Gastroesophageal sphincter (tissue), 4 donors: Measurements from ENCODE around the gene IFNA10. TPM values are rescaled to one million over a fixed set of nuclear protein-coding genes. Genes with fewer than 3 reads are reported as not detected.
A peak's percentile ranks its signal among the peaks of the same experiment; 100 is the strongest.
"Not testable (repeated sequence)": the region's sequence is repeated elsewhere in the genome, so short reads cannot be mapped to it uniquely, and the experiment has no call there.

ENCODE experiments used
- ATAC-seq: fragments of 150-250 bp; one replicate; pipeline ENCODE4 v1.9.1; 2016; ENCODE audit warnings: mild to moderate bottlenecking, moderate library complexity
- H3K27ac ChIP-seq, 4 donors: fragments of 200-600 bp; sonication (generic) in 3 of 4; 1 replicate in 3 of 4; 2 replicates in 1 of 4; pipeline ENCODE4 v1.5.1; 2016 to 2019
- H3K27me3 ChIP-seq: fragments of 200-600 bp; sonication (generic); one replicate; pipeline ENCODE4 v1.5.1; 2019
- H3K36me3 ChIP-seq, 2 donors: fragments of 200-600 bp; sonication (generic); one replicate each; pipeline ENCODE4 v1.5.1; 2019; ENCODE audit warnings: control low read depth in 1 of 2
- H3K4me1 ChIP-seq, 3 donors: fragments of 200-600 bp; sonication (generic); 1 replicate in 2 of 3; 2 replicates in 1 of 3; pipeline ENCODE4 v1.5.1; 2016 to 2019; ENCODE audit warnings: control low read depth in 2 of 3
- H3K4me3 ChIP-seq, 2 donors: fragments of 200-600 bp; sonication (generic); one replicate each; pipeline ENCODE4 v1.5.1; 2019; ENCODE audit warnings: mild to moderate bottlenecking in 1 of 2, moderate library complexity in 1 of 2
- H3K9me3 ChIP-seq, 3 donors: fragments of 200-600 bp; sonication (generic); one replicate each; pipeline ENCODE4 v1.5.1; 2017 to 2019; ENCODE audit warnings: control low read depth in 2 of 3
- EP300 ChIP-seq: sonication (generic); formaldehyde crosslinking; IDR thresholded peaks from one replicate; pipeline ENCODE4 v1.6.1; 2017; ENCODE audit warnings: antibody characterized with exemption, mild to moderate bottlenecking
- POLR2A ChIP-seq, 2 donors: fragments of 450-650 bp; IDR thresholded peaks; one replicate each; pipeline ENCODE4 v1.6.1; 2017; ENCODE audit warnings: antibody characterized with exemption in 2 of 2, mild to moderate bottlenecking in 2 of 2, moderate library complexity in 1 of 2
- POLR2AphosphoS5 ChIP-seq: sonication (generic); formaldehyde crosslinking; IDR thresholded peaks from one replicate; pipeline ENCODE4 v1.6.1; 2017; ENCODE audit warnings: antibody characterized with exemption
- WGBS, 2 donors: methylation state at CpG; one replicate each; pipeline ENCODE4 v1.1.5; 2018; ENCODE audit warnings: low coverage in 1 of 2; 5-methylcytosine and 5-hydroxymethylcytosine counted together
- total RNA-seq, 4 donors: library from RNA; depleted of rRNA; stranded (reverse); fragments of >200 nt; gene quantifications; one replicate each; pipeline ENCODE4 v1.1.0, GENCODE V29; 2016
- TF ChIP-seq, protein P1 (sequence below), 4 experiments: fragments of 200-600 bp in 2 of 4; fragments of 450-650 bp in 2 of 4; sonication (generic) in 1 of 4; IDR thresholded peaks; one replicate each; pipeline ENCODE4 v1.5.1; 2017 to 2019; ENCODE audit warnings: antibody characterized with exemption in 4 of 4, mild to moderate bottlenecking in 2 of 4, moderate library complexity in 2 of 4

IFNA10 gene
- total RNA-seq, 4 donors from 2014 or later, result not detected

DNA sequence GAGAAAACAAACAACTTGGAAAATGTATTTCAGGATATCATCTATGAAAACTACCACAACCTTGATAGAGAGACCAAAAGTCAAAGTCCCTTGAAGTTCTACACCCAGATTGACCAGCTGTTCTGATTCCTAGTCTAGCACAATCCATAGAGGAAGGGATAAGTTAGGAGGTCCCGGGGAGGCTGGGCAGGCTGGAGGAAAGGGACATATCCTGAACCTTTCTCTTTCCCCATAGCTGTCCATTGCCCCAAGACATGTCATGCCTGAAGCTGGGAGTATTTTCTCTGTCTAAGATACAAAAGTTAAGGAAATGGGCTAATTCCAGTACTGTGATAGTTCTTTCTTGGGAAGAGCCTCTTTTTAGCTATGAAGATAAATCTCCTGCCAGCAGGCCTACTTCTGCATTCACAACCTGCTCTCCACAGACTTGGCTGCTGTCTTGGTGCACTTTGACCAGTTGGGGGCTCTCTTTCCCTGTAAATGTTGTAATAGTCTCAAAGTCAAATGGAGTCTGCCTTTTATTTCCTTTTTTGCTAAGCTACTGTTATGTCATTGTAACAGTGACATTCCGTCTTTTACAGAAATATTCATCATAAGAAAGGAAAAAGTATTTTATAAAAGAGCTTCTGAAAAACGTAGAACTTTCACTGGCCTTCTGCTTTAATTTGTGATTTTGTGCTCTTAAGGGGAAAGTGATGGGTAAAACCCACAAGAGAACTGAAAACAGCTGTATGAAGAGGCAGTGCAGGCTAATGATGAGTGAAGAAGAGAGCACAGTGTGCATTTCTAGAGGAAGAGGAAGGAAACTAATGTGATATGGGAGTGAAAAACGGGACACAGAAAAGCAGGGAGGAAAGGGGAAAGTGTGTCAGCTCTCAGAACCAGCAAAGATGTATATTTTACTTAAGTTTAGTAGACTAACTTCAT lies 23.9 kb downstream of the IFNA10 start:
- not testable (repeated sequence) for H3K36me3 ChIP-seq, H3K9me3 ChIP-seq, H3K27me3 ChIP-seq, H3K4me1 ChIP-seq, H3K4me3 ChIP-seq, H3K27ac ChIP-seq
- TF ChIP-seq, protein P1, sequence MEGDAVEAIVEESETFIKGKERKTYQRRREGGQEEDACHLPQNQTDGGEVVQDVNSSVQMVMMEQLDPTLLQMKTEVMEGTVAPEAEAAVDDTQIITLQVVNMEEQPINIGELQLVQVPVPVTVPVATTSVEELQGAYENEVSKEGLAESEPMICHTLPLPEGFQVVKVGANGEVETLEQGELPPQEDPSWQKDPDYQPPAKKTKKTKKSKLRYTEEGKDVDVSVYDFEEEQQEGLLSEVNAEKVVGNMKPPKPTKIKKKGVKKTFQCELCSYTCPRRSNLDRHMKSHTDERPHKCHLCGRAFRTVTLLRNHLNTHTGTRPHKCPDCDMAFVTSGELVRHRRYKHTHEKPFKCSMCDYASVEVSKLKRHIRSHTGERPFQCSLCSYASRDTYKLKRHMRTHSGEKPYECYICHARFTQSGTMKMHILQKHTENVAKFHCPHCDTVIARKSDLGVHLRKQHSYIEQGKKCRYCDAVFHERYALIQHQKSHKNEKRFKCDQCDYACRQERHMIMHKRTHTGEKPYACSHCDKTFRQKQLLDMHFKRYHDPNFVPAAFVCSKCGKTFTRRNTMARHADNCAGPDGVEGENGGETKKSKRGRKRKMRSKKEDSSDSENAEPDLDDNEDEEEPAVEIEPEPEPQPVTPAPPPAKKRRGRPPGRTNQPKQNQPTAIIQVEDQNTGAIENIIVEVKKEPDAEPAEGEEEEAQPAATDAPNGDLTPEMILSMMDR (IDR thresholded peaks at IDR 0.05), result peak in 1 of 4 experiments; percentile 38
- WGBS, 2 donors, result 10 to 37% methylated on average over 3 to 4 of the region's 4 CpGs
- ATAC-seq, result peak; percentile 62

DNA sequence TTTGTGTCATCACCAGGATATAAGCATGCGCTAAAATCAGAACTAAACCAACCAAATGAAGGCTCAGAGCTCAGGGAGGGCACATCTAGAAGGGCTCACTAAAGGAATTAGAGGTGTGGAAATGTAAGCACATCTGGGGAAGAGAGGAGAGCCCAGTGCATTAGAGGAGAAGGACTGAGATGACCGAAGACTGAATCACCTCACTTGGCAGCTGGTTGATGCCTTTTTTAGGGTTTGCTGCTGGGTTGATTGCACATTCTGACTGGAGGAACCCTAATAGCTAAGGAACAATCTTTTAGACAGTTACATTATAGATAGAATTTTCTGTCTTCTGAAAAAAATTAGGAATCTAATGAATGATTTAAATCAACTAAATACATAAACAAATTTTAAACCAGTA lies 32.3 kb downstream of the IFNA10 start:
- Histone ChIP-seq H3K27ac (no peak overlapping the region), H3K4me3 (no peak overlapping the region), H3K9me3 (no peaks in the 10 kb centered on the region), H3K36me3 (no peaks in the 10 kb centered on the region), H3K4me1 (no peaks in the 10 kb centered on the region), H3K27me3 (no peaks in the 10 kb centered on the region)
- 68 to 100% methylated on average over 2 of the region's 2 CpGs for WGBS, 2 donors
- TF ChIP-seq POLR2A (IDR thresholded peaks at IDR 0.05) (no peak), EP300 (no peak), POLR2AphosphoS5 (no peak)
- TF ChIP-seq, protein P1 (IDR thresholded peaks at IDR 0.05), result no peak
- no peak for ATAC-seq

DNA sequence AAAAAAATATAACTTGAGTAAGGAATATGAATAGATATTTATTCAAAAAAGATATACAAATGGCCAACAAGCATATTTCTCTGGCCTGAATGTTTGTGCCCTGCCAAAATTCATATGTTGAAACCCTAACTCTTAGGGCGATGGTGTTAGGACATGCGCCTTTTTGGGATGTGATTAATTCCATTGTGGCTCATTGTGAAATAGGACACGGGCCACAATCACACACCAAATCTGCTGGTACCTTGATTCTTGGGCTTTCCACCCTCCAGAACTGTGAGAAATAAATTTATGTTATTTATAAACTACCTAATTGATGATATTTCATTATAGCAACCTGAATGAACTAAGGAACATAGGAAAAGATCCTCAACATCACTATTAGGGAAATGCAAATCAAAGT lies 34.8 kb downstream of the IFNA10 start:
- no peaks in the 10 kb centered on the region for H3K4me1 ChIP-seq
- TF ChIP-seq, protein P1 (IDR thresholded peaks at IDR 0.05), result no peak
- TF ChIP-seq POLR2AphosphoS5 (no peak), EP300 (no peak), POLR2A (IDR thresholded peaks at IDR 0.05) (no peak)

DNA sequence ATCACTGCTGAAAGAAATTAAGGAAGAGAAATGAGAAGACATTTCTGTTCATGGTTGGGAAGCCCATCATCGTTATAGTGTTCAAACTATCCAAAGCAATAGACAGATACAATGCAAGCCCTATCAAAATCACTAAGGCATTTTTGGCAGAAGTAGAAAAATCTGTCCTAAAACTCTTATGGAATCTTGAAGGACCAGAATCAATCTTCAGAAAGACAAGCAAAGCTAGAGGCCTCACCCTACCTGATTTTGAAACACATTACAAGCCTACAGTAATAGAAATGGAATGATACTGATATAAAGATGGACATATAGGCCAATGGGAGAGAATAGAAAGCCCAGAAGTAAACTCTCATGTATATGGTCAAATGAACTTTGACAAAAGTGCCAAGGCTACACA lies 35.6 kb downstream of the IFNA10 start:
- ATAC-seq, result no peak
- 59 to 67% methylated on average over 1 of the region's 1 CpG for WGBS, 2 donors

More for the DNA sequence above, 34.8 kb downstream of the IFNA10 start:
- Histone ChIP-seq H3K4me3 (no peak overlapping the region), H3K27ac (no peak overlapping the region), H3K9me3 (no peaks in the 10 kb centered on the region), H3K27me3 (no peaks in the 10 kb centered on the region), H3K36me3 (no peaks in the 10 kb centered on the region)
- 92% methylated on average over 3 of the region's 3 CpGs for WGBS, 2 donors
- no peak for ATAC-seq

DNA sequence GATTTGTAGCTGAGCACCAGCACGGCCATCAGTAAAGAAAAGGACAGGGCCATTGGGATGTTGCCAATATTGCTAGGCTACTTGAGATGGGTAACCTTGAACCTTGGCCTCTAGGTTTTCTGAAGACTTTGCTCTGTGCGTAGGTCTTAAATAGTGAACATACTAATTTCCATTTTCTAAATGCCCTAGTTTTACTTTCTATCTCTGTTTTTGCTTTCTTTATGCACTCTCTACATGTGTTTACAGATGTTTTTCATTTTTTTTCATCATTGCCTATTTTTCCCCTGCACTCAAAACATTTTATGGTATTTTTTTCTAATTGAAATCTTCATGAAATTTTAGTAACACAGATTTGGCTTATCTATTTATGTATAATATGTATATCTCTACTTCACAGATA lies 40.4 kb downstream of the IFNA10 start, which contains the start of gene IFNA21:
TSS of gene IFNA21 (minus strand) at position 101 of the 400 bp plus-strand sequence. CDS start at position 53, 48 bp downstream.
- not testable (repeated sequence) for H3K9me3 ChIP-seq, H3K27ac ChIP-seq, H3K4me3 ChIP-seq, H3K27me3 ChIP-seq, H3K4me1 ChIP-seq, H3K36me3 ChIP-seq, ATAC-seq
- WGBS, 2 donors, result 69% methylated on average over 2 of the region's 2 CpGs; no CpG with 5 or more reads in 1 of the 2 donors

More for the DNA sequence above, 35.6 kb downstream of the IFNA10 start:
- no peaks in the 10 kb centered on the region for H3K9me3 ChIP-seq
- no peaks in the 10 kb centered on the region for H3K36me3 ChIP-seq
- no peaks in the 10 kb centered on the region for H3K27me3 ChIP-seq
- TF ChIP-seq POLR2AphosphoS5, result no peak
- no peak for TF ChIP-seq POLR2A (IDR thresholded peaks at IDR 0.05)
- TF ChIP-seq, protein P1 (IDR thresholded peaks at IDR 0.05), result no peak
- no peak for TF ChIP-seq EP300
- no peak overlapping the region for H3K27ac ChIP-seq
- H3K4me1 ChIP-seq, result no peaks in the 10 kb centered on the region
- no peak overlapping the region for H3K4me3 ChIP-seq
